ENCODE results near the gene LARGE1.

LARGE1 gene

DNA sequence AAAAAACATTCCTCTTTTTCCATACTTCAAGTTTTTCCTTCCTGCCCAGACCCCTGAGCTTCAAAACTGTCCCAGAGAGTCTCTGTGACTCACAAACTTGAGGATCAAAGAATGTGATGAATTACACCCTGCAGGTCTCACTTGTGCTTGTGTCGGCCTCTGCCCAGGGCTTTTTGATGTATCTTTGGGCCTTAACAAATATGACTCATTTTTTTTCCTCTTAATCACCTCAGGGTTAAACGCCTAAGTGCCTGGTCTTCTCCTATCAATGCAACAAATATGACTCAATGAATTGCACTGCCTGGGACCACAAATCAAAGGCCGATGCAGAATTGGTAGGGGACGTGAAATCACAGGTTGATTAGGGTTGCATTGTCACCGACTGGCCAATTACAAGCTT, 267.7 kb downstream of the LARGE1 start:
- no peak for DNase-seq

DNA sequence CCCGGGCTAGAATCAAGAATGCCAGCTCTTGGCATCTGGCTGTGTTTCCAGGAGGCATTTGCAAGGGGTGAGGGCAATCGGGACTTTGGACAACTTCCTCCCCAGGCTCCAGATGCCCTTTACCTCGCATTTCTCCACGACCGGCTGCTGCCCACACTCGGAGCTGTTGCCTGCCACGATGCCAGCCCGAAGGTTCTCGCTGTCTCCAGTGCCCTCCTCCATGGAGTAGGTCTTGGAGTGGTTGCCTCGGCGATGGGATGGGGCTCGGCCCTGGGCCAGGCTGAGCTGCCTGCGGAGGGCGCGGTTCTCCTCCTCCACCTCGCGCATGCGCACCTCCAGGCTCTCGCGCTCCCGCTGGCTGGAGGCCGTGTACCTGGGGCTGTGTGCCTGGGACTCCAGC, 270.0 kb downstream of the LARGE1 start:
- DNase-seq: no peak

DNA sequence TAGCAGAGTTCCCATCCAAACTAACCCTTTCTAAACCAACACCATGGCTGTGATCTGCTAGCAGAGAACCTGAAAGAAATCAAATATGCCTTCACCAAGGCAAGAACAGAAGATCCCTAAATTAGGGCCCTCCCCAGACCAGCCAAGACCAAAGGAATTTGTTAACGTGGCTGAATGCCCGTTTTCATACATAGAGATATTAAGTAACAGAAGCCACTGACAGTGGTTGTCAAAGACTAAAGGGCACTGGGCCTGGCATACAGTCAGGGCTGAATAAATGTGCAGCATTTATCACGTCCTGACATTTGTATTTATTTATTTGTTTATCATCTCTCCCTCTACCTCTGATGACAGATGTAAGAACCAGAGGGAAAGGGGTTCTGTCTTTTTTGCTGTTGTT, 271.8 kb downstream of the LARGE1 start:
- no peak for DNase-seq

DNA sequence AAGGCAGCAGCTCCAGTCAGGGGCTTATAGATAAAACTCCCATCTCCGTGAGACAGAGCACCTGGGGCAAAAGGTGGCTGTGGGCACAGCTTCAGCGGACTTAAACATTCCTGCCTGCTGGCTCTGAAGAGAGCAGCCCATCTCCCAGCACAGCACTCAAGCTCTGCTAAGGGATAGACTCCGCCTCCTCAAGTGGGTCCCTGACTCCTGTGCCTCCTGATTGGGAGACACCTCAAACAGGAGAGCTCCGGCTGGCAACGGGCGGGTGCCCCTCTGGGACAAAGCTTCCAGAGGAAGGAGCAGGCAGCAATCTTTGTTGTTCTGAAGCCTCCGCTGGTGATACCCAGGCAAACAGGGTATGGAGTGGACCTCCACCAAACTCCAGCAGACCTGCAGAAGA, 279.4 kb downstream of the LARGE1 start:
- no peak for DNase-seq

DNA sequence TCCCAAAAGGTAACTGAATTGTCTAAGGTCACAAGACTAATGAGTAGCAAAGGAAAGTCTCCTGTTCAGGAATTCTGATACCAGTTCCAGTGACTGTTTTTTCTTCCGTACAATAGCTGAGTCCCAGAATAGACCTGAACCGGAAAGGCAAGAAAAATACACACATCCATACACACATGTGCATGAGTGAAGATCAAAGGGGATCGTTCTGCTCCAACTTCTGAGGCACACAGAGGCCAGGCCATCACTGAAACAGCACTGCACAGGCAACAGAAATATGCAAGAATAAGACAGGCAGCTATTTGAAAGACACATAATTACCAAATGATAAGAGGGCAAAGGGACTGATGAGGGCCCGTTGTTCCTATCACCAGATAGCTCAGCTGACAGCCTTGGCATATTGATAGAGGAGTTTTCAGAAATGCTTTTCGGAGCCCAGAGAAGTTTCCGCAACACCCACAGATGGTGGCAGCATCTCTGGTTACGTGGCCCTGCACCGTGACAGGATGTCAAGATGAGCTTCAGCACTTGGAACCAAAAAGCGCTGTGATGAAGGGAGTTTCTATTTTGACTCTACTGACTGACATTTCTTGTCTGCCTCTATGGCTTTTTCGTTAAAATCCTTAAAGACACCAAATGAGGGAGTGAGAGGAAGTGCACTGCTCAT, 280.6 kb downstream of the LARGE1 start:
- no peak for DNase-seq

DNA sequence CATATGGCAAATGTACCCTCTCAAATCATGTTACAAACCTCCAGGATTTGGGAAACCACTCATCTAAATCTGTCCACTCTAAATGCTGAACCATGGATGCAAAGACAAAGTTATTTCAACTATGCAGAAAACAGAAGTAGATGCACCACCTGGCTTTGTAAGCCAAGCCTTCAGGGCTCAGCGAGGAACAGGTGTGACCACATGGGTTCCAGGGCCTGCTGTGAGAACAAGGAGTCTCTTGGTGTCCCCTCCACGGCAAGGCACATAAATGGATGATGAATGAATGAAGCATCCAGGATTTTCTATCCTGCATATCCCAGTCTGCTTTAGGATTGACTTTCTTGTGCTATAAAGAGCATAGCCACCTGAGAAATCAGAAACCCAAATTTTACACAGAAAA, 284.5 kb downstream of the LARGE1 start:
- DNase-seq: no peak

DNA sequence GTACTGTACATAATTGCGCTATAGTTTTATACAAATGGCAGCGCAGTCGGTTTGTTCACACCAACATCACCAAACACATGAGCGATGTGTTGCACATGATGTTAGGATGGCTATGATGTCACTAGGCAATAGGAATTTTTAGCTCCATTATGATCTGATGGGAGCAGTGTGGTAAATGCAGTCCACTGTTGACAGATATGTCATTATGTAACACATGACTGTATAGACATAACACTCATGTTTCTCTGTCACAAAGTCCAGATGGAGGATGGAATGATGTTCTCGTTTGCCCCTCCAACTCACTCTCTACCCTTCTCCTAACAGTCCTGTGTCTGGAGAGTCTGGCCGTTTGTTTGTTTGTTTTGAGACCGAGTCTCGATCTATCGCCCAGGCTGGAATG, 288.5 kb downstream of the LARGE1 start:
- DNase-seq: no peak

DNA sequence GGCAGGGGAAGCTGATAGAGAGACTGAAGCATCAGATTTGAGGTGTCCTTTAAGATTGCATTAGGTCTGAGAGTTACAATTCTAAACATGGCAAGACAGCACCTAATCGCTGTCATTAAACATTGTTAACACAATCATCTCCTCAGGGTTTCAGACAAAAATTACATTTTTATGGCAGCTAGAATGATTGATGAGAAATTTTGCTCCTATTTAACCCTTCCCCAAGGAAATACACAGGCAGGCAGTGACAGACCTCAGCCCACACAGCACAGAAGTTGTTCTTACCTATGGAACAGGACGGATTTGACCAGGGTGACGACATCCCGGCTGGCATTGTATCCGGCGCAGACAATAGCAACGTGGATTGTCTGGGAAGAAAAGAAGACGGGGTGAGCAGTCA, 294.3 kb downstream of the LARGE1 start:
- DNase-seq: no peak

DNA sequence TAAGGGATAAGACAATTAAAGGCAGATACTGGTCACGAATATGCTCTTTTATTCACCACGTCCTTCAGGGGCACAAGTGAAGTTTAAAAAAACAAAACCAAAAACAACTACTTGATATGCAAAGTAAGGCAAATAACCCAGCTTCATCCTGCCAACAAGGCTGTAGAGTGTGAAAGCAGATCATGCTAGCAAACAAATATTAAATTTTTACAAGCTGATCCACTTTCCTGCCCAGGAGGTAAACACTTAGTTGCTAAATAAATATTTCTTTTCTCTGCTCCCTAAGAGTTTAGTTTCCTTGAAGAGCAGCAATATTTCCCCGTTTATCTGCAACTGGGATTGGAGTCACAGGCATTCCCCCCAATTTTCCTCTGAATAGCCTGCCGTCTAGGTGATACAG, 300.2 kb downstream of the LARGE1 start:
- no peak for DNase-seq

DNA sequence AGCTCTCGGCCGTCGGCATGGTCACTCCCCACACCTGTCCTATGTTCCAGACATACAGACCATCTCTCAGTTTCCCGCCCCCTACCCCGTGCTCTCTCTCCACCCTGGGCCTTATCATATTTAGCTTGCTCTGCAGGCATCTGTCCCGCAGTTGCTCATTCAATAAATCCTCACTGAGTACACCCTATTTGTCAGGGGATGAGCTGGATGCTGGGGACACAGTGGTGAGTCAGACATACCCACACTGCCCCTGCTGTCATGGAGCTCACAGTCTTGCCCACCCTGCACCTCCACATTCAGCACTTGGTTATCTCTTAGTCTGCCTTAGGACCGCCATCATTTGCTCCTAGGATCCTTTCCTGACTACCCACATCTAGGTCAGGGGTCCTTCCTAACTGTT, 313.8 kb downstream of the LARGE1 start:
- no peak for DNase-seq

DNA sequence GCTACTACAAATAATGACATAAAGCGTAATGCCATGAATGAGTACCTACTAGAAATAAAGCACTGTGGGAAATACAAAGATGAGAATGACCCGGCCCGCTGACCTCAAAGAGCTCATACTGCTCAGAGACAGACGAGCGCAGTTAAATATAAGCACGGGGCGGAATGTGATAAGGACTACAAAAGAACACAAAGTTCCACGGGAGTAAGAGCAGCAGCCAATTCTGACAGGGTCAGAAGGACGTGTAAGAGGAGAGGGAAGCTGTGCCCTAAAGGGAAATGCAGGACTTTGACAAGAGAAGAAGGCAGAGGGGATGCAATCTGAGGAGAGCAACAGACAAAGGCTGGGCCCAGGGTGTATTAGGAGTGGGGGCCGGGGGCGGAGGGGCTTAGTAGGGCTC, 314.6 kb downstream of the LARGE1 start:
- DNase-seq: no peak

DNA sequence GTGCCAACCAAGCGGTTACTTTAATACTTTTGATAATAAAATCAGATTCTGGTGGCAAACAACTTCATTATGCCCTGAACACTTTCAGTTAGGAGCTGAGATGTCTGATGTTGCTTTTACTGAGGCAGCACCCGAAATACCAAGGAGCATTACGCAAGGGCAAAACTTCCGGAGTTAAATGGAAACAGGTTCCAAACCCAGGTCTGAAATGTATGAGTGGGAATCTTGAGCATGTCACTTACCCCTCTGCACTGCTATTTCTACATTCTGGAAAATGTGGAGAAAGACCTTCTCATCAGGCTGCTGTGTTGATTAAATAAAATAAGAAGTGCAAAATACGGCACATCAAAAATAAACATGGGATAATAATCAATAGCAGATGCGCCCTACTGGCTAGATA, 315.1 kb downstream of the LARGE1 start:
- no peak for DNase-seq

DNA sequence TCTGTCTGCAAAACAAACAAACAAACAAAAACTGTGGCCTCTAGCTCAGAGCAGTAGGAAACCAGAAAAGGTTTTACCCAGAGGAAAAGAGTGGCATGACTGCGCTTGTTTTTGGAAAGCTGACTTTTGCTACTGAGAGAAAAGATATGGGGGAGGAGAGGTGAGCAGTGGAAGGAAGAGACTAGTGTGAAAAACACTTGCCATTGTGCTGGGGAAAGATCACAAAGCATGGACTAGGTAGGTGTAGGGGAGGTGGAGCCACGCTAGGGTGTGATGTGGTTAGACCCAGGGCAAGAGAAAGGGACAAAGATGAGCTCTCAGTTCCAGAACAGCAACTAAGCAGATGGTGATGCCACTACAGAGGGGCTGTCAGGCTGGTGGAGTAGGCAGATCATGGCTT, 319.2 kb downstream of the LARGE1 start:
- DNase-seq: no peak

DNA sequence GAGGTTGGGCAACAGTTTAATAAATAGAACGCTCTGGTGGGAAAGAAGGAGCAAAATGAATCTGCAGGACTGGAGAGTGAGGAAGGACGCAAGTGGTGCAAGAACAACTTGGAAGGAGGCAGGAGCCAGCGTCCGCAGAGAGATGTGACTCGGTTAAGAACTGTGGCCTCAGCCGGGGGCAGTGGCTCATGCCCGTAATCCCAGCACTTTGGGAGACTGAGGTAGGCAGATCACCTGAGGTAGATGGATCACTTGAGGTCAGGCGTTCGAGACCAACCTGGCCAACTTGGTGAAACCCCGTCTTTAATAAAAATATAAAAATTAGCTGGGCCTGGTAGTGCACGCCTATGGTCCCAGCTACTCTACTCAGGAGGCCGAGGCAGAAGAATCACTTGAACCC, 319.7 kb downstream of the LARGE1 start:
- no peak for DNase-seq

DNA sequence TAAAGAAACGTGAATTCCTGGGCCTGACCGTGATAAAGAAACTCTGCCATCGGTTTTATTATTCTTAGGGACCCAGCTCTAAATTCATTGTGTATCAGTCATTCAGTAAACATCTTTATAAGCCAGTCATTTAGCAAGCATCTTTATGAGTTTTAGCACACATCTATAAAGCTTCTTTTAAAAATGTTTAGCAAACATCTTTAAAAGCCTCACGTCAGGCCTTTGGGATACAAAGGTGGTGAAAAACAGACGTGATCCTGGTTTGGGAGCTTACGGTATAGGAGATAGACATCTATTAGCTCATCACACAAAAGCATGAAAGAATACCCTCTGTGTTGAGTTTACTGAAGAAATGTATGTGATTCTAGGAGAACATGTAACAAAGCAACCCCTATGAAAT, 320.2 kb downstream of the LARGE1 start:
- DNase-seq: no peak

DNA sequence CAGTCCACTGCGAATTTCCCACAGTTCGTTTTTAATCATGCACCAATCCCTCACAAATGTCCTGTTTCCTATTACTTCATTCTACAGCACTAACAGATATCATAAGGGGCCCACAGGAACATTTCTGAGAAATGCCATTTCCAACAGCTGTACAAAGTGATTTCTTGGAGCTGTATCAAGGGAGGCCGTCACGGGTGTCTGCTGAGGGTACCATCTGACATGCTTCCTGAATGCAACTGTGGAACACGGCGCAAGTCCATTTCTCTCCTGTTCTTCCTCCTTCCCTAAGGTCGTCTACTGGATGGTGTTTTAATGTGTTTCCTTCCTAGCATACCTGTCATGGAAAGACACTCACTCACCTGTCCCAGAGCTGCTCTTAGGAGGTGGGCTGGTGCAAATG, 320.7 kb downstream of the LARGE1 start:
- no peak for DNase-seq

DNA sequence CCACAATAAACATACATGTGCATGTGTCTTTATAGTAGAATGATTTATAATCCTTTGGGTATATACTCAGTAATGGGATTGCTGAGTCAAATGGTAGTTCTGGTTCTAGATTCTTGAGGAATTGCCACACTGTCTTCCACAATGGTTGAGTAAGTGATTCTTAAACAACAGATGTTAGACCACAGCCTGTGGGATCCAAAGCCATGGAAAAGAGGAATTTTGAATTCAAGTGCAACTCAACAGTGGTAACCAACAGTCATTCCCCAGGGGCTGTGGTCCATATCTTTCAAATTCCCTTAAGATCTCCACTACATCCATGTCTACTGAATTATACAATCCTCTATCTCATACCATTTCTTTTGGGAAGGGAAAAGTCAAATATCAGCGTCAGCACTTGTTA, 321.5 kb downstream of the LARGE1 start:
- DNase-seq: no peak

DNA sequence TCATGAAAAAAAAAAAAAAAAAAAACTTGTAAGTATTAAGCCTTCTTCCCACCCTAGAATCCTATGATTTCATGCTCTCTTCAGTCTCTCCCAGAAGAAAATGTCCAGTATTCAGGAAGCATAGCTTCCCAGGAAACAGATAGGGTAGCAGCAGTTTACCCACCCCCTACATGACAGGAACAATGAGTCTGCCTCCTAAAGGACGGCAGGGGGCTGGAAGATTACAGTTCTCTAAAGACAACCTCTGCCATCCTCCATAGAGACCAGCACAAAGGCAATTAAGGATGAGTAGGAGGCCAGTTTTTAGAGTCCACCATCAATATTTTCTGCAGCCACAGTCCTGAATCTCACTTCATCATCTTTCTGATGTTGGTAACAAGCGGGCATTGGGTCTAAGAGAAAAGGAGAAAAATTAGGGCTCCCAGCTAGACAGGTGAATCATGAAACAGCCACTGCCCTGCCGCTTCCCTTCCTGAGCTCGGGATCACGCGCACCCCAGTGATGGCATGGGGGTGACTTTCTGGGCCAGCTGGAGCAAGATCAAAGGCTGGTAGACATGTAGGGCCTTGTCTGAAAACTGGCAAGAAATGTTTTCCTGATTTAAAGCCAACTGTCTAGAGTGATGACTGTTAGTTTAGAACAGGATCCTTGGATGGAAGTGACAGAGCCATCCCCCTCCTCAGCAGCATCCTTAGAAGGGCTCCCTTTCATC, 322.8 kb downstream of the LARGE1 start:
- DNase-seq: no peak

DNA sequence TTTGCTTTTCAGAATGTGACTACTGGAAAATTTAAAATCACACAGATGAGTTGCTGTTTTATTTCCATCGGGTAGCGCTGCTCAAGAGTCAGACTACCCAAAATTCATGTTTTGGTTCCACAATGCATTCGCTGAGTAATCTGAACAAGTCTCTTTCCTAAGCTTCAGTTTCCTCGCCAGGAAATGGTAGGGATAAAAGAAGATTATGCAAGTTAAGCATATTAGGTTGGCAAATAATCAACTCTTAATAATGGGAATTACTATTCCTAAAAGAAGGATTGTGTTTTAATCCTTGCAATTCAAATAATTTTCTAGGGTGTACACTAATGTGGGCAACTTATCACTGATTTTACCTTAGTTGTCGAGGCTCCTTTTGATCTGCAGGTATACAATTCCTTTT, 326.5 kb downstream of the LARGE1 start:
- no peak for DNase-seq

DNA sequence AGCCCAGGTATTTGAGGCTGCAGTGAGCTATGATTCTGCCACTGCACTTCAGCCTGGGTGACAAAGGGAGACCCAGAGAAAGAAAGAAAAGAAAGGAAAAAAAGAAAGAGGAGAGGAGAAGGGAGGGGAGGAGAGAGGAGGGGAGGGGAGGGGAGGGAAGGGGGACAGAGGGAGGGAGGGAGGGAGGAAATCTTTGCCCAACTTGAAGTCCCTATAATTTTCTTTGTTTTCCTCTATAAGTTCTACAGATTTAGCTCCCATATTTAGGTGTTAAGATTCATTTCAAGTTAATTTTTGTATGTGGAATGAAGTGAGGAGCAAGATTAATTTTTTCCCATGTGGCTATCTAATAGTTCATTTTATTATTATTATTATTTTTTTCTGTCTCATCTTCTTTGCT, 328.3 kb downstream of the LARGE1 start:
- no peak for DNase-seq

DNA sequence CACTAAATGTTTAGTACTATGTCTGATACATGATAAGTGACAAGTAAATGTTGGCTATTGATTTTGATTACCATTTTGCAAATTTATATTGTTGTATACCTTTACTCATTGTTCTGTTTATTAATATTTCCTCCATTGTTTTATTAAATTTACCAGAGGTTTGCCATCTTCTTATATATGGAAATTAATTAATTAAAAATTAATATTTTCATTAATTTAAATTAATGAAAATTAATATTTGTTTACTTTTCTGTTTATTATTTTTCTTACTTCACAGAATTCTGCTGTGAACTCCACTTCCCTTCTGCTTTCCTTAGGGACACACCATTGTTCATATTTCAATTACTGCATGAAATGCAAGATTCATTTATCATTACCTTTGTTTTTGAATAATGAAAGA, 331.0 kb downstream of the LARGE1 start:
- no peak for DNase-seq

DNA sequence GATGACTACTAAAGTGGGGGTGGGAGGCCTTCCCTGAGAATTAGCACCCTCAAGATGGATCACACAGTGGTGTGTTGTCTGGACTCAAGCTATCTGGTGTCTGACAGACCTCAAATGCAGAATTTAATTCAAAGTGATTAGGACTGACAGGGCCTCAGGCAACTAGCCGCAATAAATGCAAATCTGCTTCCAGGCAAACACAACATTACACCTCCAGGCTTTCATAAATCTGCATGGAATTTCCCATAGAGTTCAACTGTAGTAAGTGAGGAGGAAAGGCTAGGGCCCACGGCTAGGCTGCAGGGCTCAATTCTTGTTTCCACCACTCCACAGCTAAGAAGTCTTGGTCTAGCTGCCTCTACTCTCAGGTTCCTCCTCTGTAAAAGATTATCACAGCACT, 331.4 kb downstream of the LARGE1 start:
- DNase-seq: no peak

DNA sequence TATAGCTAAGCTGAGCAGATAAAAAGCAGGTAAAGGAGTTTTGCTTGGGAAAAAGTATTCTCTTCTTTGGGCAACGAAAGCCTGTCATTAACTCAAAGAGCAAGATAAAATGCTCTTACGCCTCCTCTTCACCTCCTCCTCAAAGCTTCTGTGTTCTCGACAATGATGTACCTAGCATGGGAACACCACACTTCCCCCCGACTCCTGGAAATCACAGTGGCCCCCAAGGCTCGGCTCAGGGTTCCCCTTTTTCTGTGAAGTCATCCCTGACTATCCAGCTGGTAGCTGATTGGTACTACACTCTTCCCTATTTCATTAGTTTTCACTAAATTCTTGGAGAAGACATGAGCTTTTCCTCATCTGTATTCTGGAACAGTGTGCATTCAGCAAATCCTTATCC, 336.1 kb downstream of the LARGE1 start:
- DNase-seq: no peak

DNA sequence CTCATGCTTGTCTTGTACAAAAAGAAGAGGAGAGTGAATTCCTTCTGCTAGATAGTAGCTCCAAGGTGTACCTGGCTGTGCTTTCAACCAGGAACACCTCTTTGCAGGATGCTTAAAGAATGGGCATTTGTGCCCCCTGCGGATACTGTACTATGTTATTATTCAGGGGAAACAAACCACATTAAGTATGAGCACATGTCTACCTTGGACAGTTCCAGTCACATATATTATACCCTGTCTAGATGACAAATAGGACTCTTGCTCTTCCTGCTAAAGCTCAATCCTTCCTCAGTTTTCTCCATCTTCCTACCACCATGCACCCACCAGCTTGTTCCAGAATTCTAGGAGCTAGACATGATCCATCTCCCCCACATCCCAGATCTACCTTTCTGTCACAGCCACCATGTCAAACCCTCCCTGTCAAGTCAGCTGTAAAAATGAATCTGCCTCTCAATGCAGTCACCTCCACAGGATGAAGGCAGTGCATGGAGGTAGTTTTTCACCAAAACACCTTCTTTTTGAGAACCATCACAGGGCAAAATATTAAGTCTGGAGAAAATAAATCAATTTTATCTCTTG, 337.4 kb downstream of the LARGE1 start:
- DNase-seq: no peak

DNA sequence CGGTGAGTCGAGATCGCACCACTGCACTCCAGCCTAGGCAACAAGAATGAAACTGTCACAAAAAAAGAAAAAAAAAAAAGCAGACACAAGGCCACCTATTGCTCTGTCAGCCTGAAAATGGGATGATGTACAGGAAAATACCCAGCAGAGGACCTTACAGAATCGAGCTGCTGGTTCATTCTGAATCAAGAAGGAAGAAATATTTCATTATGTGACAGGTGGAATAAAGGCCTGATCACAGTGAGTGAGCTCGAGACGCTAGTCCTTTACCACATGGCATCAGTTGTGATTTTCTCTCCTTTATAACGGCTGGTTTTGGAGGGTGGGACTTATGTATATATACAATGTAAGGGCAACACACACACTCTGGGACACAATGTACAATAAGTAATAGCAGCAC, 340.0 kb downstream of the LARGE1 start:
- DNase-seq: no peak
